Endothelial cell of umbilical vein (primary cell): ENCODE results near the gene PLPPR2. TPM values are rescaled to one million over a fixed set of nuclear protein-coding genes. Genes with fewer than 3 reads are reported as not detected.

ENCODE experiments used
- BruUV-seq: library from RNA; stranded (reverse); fragments of 400-500 nt; replicated peaks from 2 replicates; lab custom pipeline; 2021; lab: Mats Ljungman, UMichigan
- CTCF ChIA-PET: fragments of 300-600, 350-600 bp; sonication (Branson Sonifier 250); formaldehyde crosslinking; loops from one replicate; lab custom pipeline; 2021; ENCODE audit warnings: antibody characterized with exemption, inconsistent platforms; lab: Charles Lee
- POLR2A ChIA-PET: fragments of 300-600, 350-600 bp; sonication (Branson Sonifier 250); formaldehyde crosslinking; loops from one replicate; lab custom pipeline; 2021; ENCODE audit warnings: antibody characterized with exemption, inconsistent platforms; lab: Charles Lee
- DNase-seq: peaks from one replicate; pipeline ENCODE4 v3.0.0-alpha.2; 2011; ENCODE audit warnings: low read depth, low spot score
- FAIRE-seq: peaks from 2 replicates; lab custom pipeline; 2011; peaks lifted over from hg19 to GRCh38; lab: Jason Lieb, UNC
- H2AFZ ChIP-seq: 2 replicates; pipeline ENCODE4 v1.6.0; 2012; ENCODE audit warnings: low read depth, low read length, control low read depth, inconsistent platforms
- H3K27ac ChIP-seq: 2 replicates; pipeline ENCODE4 v1.5.1; 2011; ENCODE audit warnings: low read depth, mild to moderate bottlenecking, control low read depth, low read length, moderate library complexity; ENCODE audit not compliant: insufficient read depth
- H3K27me3 ChIP-seq, 2 experiments: 2 replicates each; pipeline versions ENCODE4 v1.6.0 to v1.6.1; 2011; ENCODE audit warnings: low read length in 2 of 2, mixed read lengths in 1 of 2; ENCODE audit not compliant: control insufficient read depth in 2 of 2, insufficient read depth in 2 of 2
- H3K36me3 ChIP-seq, 2 experiments: 2 replicates in 1 of 2; 3 replicates in 1 of 2; pipeline ENCODE4 v1.5.1; 2011; ENCODE audit warnings: low read length in 2 of 2, mild to moderate bottlenecking in 1 of 2, moderate library complexity in 1 of 2; ENCODE audit not compliant: control insufficient read depth in 2 of 2, insufficient read depth in 2 of 2; ENCODE audit errors: extremely low read depth in 1 of 2
- H3K4me1 ChIP-seq: 3 replicates; pipeline ENCODE4 v1.5.1; 2011; ENCODE audit warnings: mild to moderate bottlenecking, low read length; ENCODE audit not compliant: control insufficient read depth, insufficient read depth; ENCODE audit errors: extremely low read depth
- H3K4me2 ChIP-seq: 2 replicates; pipeline ENCODE4 v1.6.1; 2011; ENCODE audit warnings: low read length, control low read depth, mixed read lengths; ENCODE audit not compliant: insufficient read depth
- H3K4me3 ChIP-seq, 3 experiments: fragments of 200-600 bp in 1 of 3; sonication (generic), shearing (Covaris generic) in 1 of 3; replicated peaks in 1 of 3; 2 replicates each; pipeline ENCODE4 v1.5.1; 2011 to 2016; ENCODE audit warnings: control low read depth in 3 of 3, low read length in 3 of 3, mild to moderate bottlenecking in 2 of 3, inconsistent platforms in 1 of 3, low read depth in 1 of 3, moderate library complexity in 1 of 3; ENCODE audit not compliant: insufficient read depth in 1 of 3
- H3K79me2 ChIP-seq: 2 replicates; pipeline ENCODE4 v1.6.0; 2012; ENCODE audit warnings: low read length, inconsistent platforms; ENCODE audit not compliant: control insufficient read depth, insufficient read depth
- H3K9ac ChIP-seq: replicated peaks from 2 replicates; pipeline ENCODE3; 2011; ENCODE audit warnings: low read length, control low read depth; ENCODE audit not compliant: insufficient read depth; ENCODE audit errors: extremely low read depth
- H3K9me1 ChIP-seq: replicated peaks from 3 replicates; pipeline ENCODE4 v1.6.0; 2011; ENCODE audit warnings: mild to moderate bottlenecking, low read length; ENCODE audit not compliant: control insufficient read depth, insufficient read depth; ENCODE audit errors: extremely low read depth
- H3K9me3 ChIP-seq: replicated peaks from 2 replicates; pipeline ENCODE4 v1.5.1; 2012; ENCODE audit warnings: low read length, inconsistent platforms; ENCODE audit not compliant: control insufficient read depth, insufficient read depth
- H4K20me1 ChIP-seq: replicated peaks from 2 replicates; pipeline ENCODE3; 2011; ENCODE audit warnings: mild to moderate bottlenecking, low read length; ENCODE audit not compliant: control insufficient read depth, insufficient read depth; ENCODE audit errors: extremely low read depth
- CTCF ChIP-seq, 2 donors: IDR thresholded peaks; 1 replicate in 1 of 2; 2 replicates in 1 of 2; pipeline ENCODE4 v1.5.1; 2011; ENCODE audit warnings: low read length in 2 of 2, mild to moderate bottlenecking in 2 of 2, moderate library complexity in 2 of 2, control low read depth in 1 of 2, inconsistent platforms in 1 of 2, low read depth in 1 of 2; ENCODE audit not compliant: insufficient read depth in 1 of 2; ENCODE audit errors: extremely low read depth in 1 of 2
- EZH2 ChIP-seq: IDR thresholded peaks from 2 replicates; pipeline ENCODE4 v1.6.1; 2012; ENCODE audit warnings: borderline replicate concordance, low read depth, mild to moderate bottlenecking, moderate library complexity, low read length, inconsistent platforms; ENCODE audit not compliant: severe bottlenecking
- FOS ChIP-seq: IDR thresholded peaks from 2 replicates; pipeline ENCODE4 v1.6.1; 2011; ENCODE audit warnings: mild to moderate bottlenecking, low read length, moderate library complexity, borderline replicate concordance; ENCODE audit not compliant: insufficient read depth
- GATA2 ChIP-seq: IDR thresholded peaks from 2 replicates; pipeline ENCODE4 v1.7.0; 2011; ENCODE audit warnings: low read depth, mild to moderate bottlenecking, moderate library complexity, mixed read lengths, low read length; ENCODE audit not compliant: insufficient read length, insufficient read depth
- JUN ChIP-seq: IDR thresholded peaks from 2 replicates; pipeline ENCODE4 v1.6.1; 2011; ENCODE audit warnings: borderline replicate concordance, low read depth; ENCODE audit not compliant: insufficient read length, insufficient read depth
- MYC ChIP-seq: IDR thresholded peaks from one replicate; pipeline ENCODE4 v1.6.1; 2011; ENCODE audit warnings: mild to moderate bottlenecking, low read depth, low read length
- POLR2A ChIP-seq: IDR thresholded peaks from 2 replicates; pipeline ENCODE4 v1.6.1; 2012; ENCODE audit warnings: low read depth, mild to moderate bottlenecking, control low read depth, low read length
- POLR2AphosphoS5 ChIP-seq: IDR thresholded peaks from 2 replicates; pipeline ENCODE4 v1.6.1; 2012; ENCODE audit warnings: low read depth, mild to moderate bottlenecking, control low read depth, low read length, moderate library complexity; ENCODE audit not compliant: insufficient read depth
- dilution Hi-C: fragments of 300-500 bp; cut with MboI; formaldehyde crosslinking; loops from one replicate; pipeline ENCODE4 v1.15.0; 2019; ENCODE audit warnings: low sequenced_read_pairs; ENCODE audit not compliant: extremely low pct_ligation_motif_present
- intact Hi-C: fragments of 100-400 bp; cut with micrococcal nuclease; formaldehyde crosslinking; loops from one replicate; pipeline ENCODE4 v1.10.0; 2022
- polyA plus RNA-seq, 4 experiments: library from polyadenylated mRNA; depleted of rRNA in 3 of 4; stranded (reverse) in 3 of 4; unstranded in 1 of 4; fragments of >200 nt; gene quantifications; 2 replicates each; pipeline versions ENCODE4 v1.2.1 to v1.2.3, GENCODE V29; 2011 to 2012; ENCODE audit warnings: missing spikeins in 1 of 4
- total RNA-seq: library from RNA; stranded (reverse); gene quantifications from 2 replicates; pipeline ENCODE4 v1.2.3, GENCODE V29; 2021
- TF ChIP-seq, protein P1 (sequence below): IDR thresholded peaks from 2 replicates; pipeline ENCODE4 v1.6.1; 2011; ENCODE audit not compliant: insufficient read depth, insufficient read length

PLPPR2 gene
- total and polyA plus RNA-seq, 2 donors (not counting 3 experiments of a cell fraction or from before 2014, with no cell fraction given), result 23.7 to 28.7 TPM

GRCh38 chr19:11365557-11366117, 10.4 kb downstream of the PLPPR2 start:
- no peaks in the 10 kb centered on the region for H3K79me2 ChIP-seq
- H3K4me3 ChIP-seq, result no peak overlapping the region
- DNase-seq (no peak), FAIRE-seq (no peak)
- H3K9me1 ChIP-seq, result no peaks in the 10 kb centered on the region
- H3K27ac ChIP-seq, result no peak overlapping the region
- ChIA-PET CTCF (no interaction called here), POLR2A (no interaction called here)
- BruUV-seq, result no TSS peak
- peaks cover 0 to 9% of the 10 kb centered on the region in 2 experiments for H3K36me3 ChIP-seq
- no peaks in the 10 kb centered on the region for H3K27me3 ChIP-seq
- intact Hi-C loops (no loop called here), dilution Hi-C loops (no loop called here)
- H2AFZ ChIP-seq, result no peak overlapping the region
- no peak for TF ChIP-seq POLR2AphosphoS5
- no peak for TF ChIP-seq EZH2
- TF ChIP-seq, protein P1, sequence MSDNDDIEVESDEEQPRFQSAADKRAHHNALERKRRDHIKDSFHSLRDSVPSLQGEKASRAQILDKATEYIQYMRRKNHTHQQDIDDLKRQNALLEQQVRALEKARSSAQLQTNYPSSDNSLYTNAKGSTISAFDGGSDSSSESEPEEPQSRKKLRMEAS, result no peak
- no peak for TF ChIP-seq POLR2A
- TF ChIP-seq FOS, result no peak
- no peak for TF ChIP-seq JUN
- TF ChIP-seq GATA2, result no peak
- no peak for TF ChIP-seq MYC
- TF ChIP-seq CTCF (IDR thresholded peaks at IDR 0.05; ENCODE audit: extremely low read depth in 1 of 2, insufficient read depth in 1 of 2, low read depth in 1 of 2, low read length in 2 of 2), result no peak
- no peaks in the 10 kb centered on the region for H3K9me3 ChIP-seq
- no peaks in the 10 kb centered on the region for H3K4me1 ChIP-seq
- H4K20me1 ChIP-seq, result no peaks in the 10 kb centered on the region
- no peak overlapping the region for H3K9ac ChIP-seq
- no peak overlapping the region for H3K4me2 ChIP-seq
